SIG-M5 (cell line): ENCODE results near the gene CACNG1.
A peak's percentile ranks its signal among the peaks of the same experiment; 100 is the strongest.
"Not testable (repeated sequence)": the region's sequence is repeated elsewhere in the genome, so short reads cannot be mapped to it uniquely, and the experiment has no call there.

Experiments used
- DNase-seq: peaks from one replicate; lab custom pipeline; 2025; lab: John Stamatoyannopoulos, UW

The CACNG1 gene

GRCh38 chr17:67079491-67079890 is 35.1 kb downstream of the CACNG1 start:
- DNase-seq: no peak

GRCh38 chr17:67080804-67081203 is 36.5 kb downstream of the CACNG1 start:
- no peak for DNase-seq

GRCh38 chr17:67082107-67082506 is 37.8 kb downstream of the CACNG1 start:
- no peak for DNase-seq

- no peak for DNase-seq
Measured at GRCh38 chr17:67085406-67085805, 41.1 kb downstream of the CACNG1 start.

GRCh38 chr17:67088639-67089038 is 44.3 kb downstream of the CACNG1 start:
- no peak for DNase-seq

GRCh38 chr17:67090341-67090740 is 46.0 kb downstream of the CACNG1 start:
- DNase-seq: no peak

- no peak for DNase-seq
Measured at GRCh38 chr17:67092291-67092690, 47.9 kb downstream of the CACNG1 start.

- not testable (repeated sequence) for DNase-seq
Measured at GRCh38 chr17:67092710-67093109, 48.4 kb downstream of the CACNG1 start.

- no peak for DNase-seq
Measured at GRCh38 chr17:67093348-67093747, 49.0 kb downstream of the CACNG1 start.

- DNase-seq: not testable (repeated sequence)
Measured at GRCh38 chr17:67095291-67095690, 50.9 kb downstream of the CACNG1 start.

- DNase-seq: no peak
Measured at GRCh38 chr17:67095803-67096202, 51.4 kb downstream of the CACNG1 start.

- no peak for DNase-seq
Measured at GRCh38 chr17:67096609-67097008, 52.3 kb downstream of the CACNG1 start.

GRCh38 chr17:67098006-67098405 is 53.7 kb downstream of the CACNG1 start:
- DNase-seq: no peak

- DNase-seq: not testable (repeated sequence)
Measured at GRCh38 chr17:67104641-67105040, 60.3 kb downstream of the CACNG1 start.

GRCh38 chr17:67105213-67105612 is 60.9 kb downstream of the CACNG1 start:
- DNase-seq: peak; percentile 40
